Kidney (tissue), 14 donors: Measurements from ENCODE around the gene TSNAX. TPM values are rescaled to one million over a fixed set of nuclear protein-coding genes. Genes with fewer than 3 reads are reported as not detected.

Experiments used
- DNase-seq, 5 donors: peaks; one replicate each; pipeline ENCODE4 v3.0.0-alpha.2; 2013 to 2020
- FAIRE-seq: peaks from 2 replicates; lab custom pipeline; 2012; peaks lifted over from hg19 to GRCh38; lab: Jason Lieb, UNC
- H3K27ac ChIP-seq, 2 donors: one replicate each; pipeline ENCODE4 v1.7.0; 2013; ENCODE audit warnings: low read depth in 2 of 2, low read length in 2 of 2, inconsistent platforms in 1 of 2
- H3K27me3 ChIP-seq: one replicate; pipeline ENCODE4 v1.7.1; 2013; ENCODE audit warnings: low read length, inconsistent platforms; ENCODE audit not compliant: control insufficient read depth, insufficient read depth
- H3K36me3 ChIP-seq, 3 donors: one replicate each; pipeline versions ENCODE4 v1.7.0 to v1.7.1; 2013; ENCODE audit warnings: low read length in 3 of 3, control low read depth in 1 of 3, inconsistent platforms in 1 of 3; ENCODE audit not compliant: insufficient read depth in 3 of 3, control insufficient read depth in 2 of 3
- H3K4me1 ChIP-seq, 3 donors: one replicate each; pipeline versions ENCODE4 v1.7.0 to v1.7.1; 2013; ENCODE audit warnings: low read length in 3 of 3, inconsistent platforms in 1 of 3, low read depth in 1 of 3; ENCODE audit not compliant: control insufficient read depth in 2 of 3, insufficient read depth in 2 of 3
- H3K4me3 ChIP-seq, 3 donors: one replicate each; pipeline versions ENCODE4 v1.7.0 to v1.8.1; 2013; ENCODE audit warnings: low read length in 3 of 3, control low read depth in 1 of 3, inconsistent platforms in 1 of 3
- H3K9ac ChIP-seq, 3 donors: one replicate each; pipeline versions ENCODE4 v1.7.0 to v1.7.1; 2013; ENCODE audit warnings: low read length in 3 of 3, control low read depth in 1 of 3, inconsistent platforms in 1 of 3
- H3K9me3 ChIP-seq, 3 donors: one replicate each; pipeline versions ENCODE4 v1.7.0 to v1.7.1; 2013; ENCODE audit warnings: low read length in 3 of 3, control low read depth in 1 of 3, inconsistent platforms in 1 of 3; ENCODE audit not compliant: control insufficient read depth in 2 of 3, insufficient read depth in 1 of 3
- CTCF ChIP-seq: IDR thresholded peaks from 3 replicates; pipeline ENCODE4 v1.5.1; 2012; ENCODE audit warnings: mild to moderate bottlenecking, moderate library complexity, borderline replicate concordance; ENCODE audit not compliant: insufficient read depth; ENCODE audit errors: extremely low read depth
- intact Hi-C: fragments of 100-400 bp; cut with DNase I; formaldehyde crosslinking; loops from one replicate; pipeline ENCODE4 v1.11.1; 2022
- polyA plus RNA-seq: library from polyadenylated mRNA; stranded (reverse); fragments of 350-450 nt; fragmentation: Illumina TruSeq; extraction: RNeasy Lipid Tissue Mini Kit (QIAGEN cat#74804); gene quantifications from one replicate; pipeline ENCODE4 v1.2.3, GENCODE V29; 2014; ENCODE audit warnings: low read depth, low replicate concordance; ENCODE audit not compliant: insufficient read depth
- total RNA-seq: library from RNA; stranded (reverse); fragmentation: NEBNext Ultra II Directional; extraction: Animal tissue kit (Norgen Biotek cat#: 25700); gene quantifications from one replicate; pipeline ENCODE4 v1.2.1, GENCODE V29; 2021
- donor health status: control.
- donor health status: control.
- donor health status: control.
- donor health status: control.
- donor health status: control.
- donor health status: DM: yes; HTN: yes; CAD: no.
- donor health status: Normal renal cell carcinoma (clear cell type).

TSNAX gene
- total and polyA plus RNA-seq, 2 donors from 2014 or later, result 27.1 to 42.3 TPM

DNA sequence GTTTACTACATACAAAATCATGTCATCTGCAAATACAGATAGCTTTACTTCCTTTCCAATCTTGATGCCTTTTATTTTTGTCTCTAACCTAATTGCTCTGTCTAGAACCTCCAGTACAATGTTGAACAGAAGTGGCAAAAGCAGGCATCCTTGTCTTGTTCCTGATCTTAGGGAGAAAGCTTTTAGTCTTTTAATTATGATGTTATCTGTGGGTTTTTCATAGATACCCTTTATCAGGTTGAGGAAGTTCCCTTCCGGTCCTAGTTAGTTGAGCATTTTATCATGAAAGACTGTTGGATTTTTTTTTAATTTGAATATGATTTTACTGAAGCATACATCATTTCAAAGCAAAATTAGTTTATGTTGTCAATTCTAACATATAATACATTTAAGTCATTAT, 52.4 kb downstream of the TSNAX start:
- Histone ChIP-seq H3K4me1 (no peaks in the 10 kb centered on the region), H3K36me3 (no peaks in the 10 kb centered on the region), H3K9ac (no peak overlapping the region), H3K4me3 (no peak overlapping the region), H3K27me3 (no peaks in the 10 kb centered on the region), H3K27ac (no peak overlapping the region), H3K9me3 (no peaks in the 10 kb centered on the region)
- no peak for FAIRE-seq
- intact Hi-C loops, result no loop called here
- no peak for TF ChIP-seq CTCF
- DNase-seq, result no peak

GRCh38 chr1:231581859-231582258, 53.4 kb downstream of the TSNAX start:
- Histone ChIP-seq H3K9ac (no peak overlapping the region), H3K4me1 (no peaks in the 10 kb centered on the region), H3K9me3 (no peaks in the 10 kb centered on the region), H3K27me3 (no peaks in the 10 kb centered on the region), H3K36me3 (no peaks in the 10 kb centered on the region), H3K4me3 (no peak overlapping the region), H3K27ac (no peak overlapping the region)
- no peak for TF ChIP-seq CTCF
- intact Hi-C loops, result no loop called here
- DNase-seq, result no peak
- no peak for FAIRE-seq

DNA sequence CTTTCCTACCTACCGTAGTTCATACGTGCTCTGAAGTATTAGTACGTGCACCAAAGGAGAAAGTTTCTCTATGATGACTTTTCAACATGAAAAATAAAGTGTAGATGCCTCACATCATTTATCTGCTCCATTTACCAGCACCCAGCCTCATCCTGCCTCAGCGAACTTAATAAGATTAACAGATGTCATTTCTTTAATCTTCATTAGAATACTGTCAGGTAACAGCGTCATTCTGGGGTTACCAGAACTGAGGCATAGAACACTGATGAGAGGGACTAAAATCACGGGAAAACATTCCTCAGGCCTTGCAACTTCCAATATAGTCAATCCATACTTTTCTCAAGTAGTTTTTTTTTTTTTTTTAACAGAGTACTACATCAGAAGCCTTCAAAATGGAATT, 54.9 kb downstream of the TSNAX start:
- FAIRE-seq, result no peak
- no peak overlapping the region for H3K27ac ChIP-seq
- H3K27me3 ChIP-seq, result no peaks in the 10 kb centered on the region
- no peak for TF ChIP-seq CTCF
- no peaks in the 10 kb centered on the region for H3K9me3 ChIP-seq
- H3K9ac ChIP-seq, result no peak overlapping the region
- H3K4me3 ChIP-seq, result no peak overlapping the region
- H3K36me3 ChIP-seq, result no peaks in the 10 kb centered on the region
- intact Hi-C loops, result no loop called here
- no peaks in the 10 kb centered on the region for H3K4me1 ChIP-seq
- DNase-seq, result no peak

GRCh38 chr1:231584117-231584516, 55.6 kb downstream of the TSNAX start:
- FAIRE-seq (no peak), DNase-seq (peak in 1 of 5 donors; percentile 58)
- Histone ChIP-seq H3K4me3 (no peak overlapping the region), H3K27me3 (no peaks in the 10 kb centered on the region), H3K27ac (no peak overlapping the region), H3K4me1 (no peaks in the 10 kb centered on the region), H3K9me3 (no peaks in the 10 kb centered on the region), H3K9ac (no peak overlapping the region), H3K36me3 (no peaks in the 10 kb centered on the region)
- intact Hi-C loops, result no loop called here
- TF ChIP-seq CTCF, result no peak
